Activated naive CD4-positive, alpha-beta T cell treated with anti-CD3 and anti-CD28 coated beads, Interleukin-2, amount 50 U/mL, for 16 hours (primary cell): Measurements from ENCODE around the gene ZC3H12A.

Source experiments
- DNase-seq: peaks from one replicate; pipeline ENCODE4 v3.0.0-alpha.2; 2020

The ZC3H12A gene

DNA sequence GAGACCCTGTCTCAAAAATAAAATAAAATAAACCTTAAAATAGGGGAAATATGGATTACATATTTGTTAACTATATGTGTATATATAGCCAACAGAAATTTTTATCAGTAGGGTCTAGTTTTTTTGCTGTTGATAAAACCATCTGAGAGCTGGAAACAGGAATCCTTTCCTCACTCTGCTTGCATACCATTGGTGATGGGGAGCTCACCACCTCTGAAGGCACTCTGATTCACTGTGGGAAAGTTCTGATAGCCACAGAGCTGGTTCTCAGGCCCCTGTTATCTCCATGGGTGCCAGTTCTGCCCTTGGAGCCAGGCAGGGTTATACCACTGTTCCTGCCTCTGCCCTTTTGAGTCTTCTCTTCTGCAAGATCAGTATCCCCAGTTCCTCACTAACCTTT is 17.8 kb upstream of the ZC3H12A start:
- no peak for DNase-seq

DNA sequence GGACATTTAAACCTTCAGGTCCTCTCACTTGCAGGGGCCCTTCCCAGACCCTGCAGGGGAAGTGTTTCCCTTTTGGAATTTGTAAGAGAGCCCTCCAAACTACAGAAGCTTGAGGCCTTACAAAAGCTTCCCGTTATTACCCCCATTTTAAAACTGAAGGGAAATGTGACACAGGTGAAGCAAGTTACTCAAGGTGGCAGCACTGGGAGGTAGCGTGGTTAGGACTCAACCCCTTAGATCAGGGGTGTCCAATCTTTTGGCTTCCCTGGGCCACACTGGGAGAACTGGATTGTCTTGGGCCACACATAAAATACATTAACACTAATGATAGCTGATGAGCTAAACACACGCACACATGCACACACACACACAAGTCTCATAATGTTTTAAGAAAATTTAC is 15.8 kb upstream of the ZC3H12A start:
- DNase-seq: no peak

DNA sequence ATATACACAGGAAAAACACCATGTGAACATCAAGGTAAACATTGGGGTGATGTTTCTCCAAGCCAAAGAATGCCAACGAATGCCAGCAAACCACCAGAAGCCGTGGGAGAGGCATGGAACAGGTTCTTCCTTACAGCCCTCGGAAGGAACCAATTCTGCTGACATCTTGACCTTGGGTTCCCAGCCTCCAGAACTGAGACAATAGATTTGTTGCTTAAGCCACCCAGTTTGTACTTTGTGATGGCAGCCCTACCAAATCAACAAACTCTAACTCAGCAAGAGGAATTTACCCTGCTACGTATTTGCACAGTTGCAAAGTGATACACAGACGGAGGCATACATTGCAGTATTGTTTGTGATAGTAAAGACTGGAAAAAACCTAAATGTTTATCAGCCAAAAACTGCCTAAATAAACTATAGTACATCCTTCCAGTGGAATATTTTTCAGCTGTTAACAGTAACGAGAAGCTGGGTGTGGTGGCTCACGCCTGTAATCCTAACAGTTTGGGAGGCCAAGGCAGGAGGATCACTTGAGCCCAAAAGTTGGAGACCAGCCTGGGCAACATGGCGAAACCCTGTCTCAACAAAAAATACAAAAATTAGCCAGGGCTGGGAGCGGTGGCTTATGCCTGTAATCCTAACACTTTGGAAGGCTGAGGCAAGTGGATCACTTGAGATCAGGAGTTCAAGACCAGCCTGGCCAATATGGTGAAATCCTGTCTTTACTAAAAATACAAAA is 12.5 kb upstream of the ZC3H12A start:
- no peak for DNase-seq

DNA sequence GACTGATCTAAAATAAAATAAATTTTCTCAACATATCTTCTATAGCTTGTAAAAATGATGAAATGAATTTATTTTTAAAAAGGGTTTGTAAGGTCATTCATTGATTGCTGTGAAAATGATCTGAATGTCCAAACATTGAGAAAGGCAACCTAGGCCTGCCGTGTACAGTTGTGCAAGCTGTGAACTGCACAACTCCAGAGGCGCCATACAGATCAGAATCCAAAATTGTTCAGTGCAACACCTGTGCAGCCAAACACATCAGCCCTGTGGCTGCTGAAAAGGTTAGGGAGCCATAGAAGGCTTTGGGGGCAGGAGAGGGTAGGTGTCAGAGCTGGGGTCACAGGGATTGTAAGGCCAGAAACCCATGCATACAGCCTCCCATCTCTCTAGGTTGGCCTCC is 9.9 kb upstream of the ZC3H12A start:
- DNase-seq: no peak

DNA sequence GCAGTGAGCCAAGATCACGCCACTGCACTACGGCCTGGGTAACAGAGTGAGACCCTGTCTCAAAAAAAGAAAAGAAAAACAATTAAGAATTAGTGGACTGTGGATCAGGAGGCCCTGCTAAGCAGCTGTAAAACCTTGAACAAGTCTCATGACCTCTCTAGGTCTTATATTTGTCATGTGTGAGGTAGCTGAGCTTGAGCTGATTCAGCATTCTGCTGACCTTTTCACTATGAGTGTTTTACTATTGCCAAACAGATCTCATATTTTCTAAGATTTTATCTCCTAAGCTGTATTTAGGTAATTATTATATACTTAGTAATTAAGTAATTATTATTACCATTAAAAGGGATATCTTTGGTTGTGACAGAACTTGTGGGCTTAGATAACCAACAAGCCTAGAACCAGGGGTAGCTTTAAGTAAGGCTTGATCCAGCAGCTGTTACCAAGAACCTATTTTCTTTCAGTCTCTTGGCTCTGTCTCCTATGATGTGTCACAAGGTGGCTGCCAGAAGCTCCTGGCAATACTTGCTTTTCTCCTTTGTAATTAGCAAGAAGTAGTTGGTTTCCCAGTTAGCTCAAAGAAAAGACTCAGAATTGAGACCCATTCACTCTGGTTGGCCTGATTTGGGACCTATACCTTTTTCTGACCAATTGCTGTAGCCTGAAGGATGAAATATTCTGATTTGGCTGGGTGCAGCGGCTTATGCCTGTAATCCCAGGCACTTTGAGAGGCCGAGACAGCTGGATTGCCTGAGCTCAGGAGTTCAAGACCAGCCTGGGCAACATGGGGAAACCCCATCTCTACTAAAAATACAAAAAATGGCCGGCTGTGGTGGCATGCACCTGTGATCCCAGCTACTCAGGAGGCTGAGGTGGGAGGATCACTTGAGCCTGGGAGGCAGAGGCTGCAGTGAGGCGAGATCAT is 8.5 kb upstream of the ZC3H12A start:
- no peak for DNase-seq

DNA sequence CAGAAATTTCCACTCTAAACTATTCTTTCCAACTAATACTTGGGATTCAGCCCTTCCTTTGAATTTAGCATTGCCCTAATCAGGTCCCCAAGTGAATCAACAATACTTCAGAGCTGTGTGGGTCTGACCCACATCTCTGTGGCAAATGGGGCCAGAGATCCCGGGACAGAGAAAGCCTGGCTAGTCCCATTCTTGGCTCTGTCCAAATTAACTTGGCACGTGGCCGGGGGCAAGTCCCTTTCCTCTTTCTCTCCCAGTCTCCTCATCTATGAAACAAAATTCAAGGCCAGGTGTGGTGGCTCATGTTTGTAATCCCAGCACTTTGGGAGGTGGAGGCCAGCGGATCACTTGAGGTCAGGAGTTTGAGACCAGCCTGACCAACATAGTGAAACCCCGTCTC is 6.3 kb upstream of the ZC3H12A start:
- no peak for DNase-seq

DNA sequence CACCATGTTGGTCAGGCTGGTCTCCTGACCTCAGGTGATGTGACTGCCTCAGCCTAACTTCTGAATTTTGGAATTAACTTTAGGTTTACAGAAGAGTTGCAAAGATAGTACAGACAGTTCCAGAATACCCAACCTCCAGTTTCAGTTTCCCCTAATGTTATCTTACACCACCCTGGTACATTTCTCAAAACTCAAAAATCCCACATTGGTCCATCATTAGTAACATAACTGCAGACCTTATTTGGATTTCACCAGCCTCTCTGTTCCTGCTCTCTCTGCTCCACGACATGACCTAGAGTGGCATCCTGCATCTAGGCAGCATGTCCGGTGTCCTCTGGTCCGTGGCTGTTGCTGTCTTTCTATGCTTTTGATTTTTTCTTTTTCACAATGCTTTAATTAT is 5.0 kb upstream of the ZC3H12A start:
- no peak for DNase-seq

DNA sequence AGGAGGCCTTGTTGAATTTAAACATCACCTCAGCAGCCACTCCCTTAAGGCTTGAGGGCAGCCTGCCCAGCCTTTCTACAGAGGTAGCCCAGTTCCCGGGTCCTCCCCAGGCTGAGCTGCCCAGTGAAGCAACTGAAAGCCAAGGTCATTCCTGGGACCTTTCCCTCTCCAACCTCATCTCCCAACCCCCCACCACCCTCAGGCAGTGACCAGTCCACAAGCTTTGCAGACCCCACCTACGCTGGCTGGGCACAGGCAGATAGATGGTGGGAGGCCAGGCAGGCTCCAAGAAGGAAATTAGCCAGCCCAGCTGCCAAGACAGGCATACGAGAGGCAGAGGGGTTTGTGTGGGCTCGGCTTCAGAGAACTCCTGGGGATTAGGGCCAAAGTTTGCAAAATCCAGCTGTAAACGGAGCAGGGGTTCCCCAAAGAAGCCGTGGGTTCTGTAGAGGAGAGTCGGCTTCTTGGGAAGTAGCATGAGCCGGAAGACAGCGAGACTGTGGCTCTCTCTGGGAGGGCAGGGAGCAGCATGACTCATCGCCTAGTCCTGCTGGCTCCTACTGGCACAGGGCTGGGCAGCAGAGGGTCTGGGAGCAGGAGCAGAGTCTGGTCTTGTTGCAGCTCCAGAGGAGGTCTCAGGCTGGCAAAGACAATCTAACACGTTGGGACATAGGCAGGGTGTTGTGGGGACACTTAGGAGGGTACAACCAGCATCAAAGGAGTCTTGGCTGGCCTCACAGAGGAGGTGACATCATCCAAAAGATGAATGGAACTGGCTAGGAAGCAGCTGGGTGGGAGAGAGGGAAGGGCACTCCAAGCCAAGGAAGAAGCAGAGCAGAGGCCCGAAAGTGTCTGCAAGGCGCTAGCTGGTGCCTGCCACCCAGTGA is 2.8 kb upstream of the ZC3H12A start:
- DNase-seq: no peak

DNA sequence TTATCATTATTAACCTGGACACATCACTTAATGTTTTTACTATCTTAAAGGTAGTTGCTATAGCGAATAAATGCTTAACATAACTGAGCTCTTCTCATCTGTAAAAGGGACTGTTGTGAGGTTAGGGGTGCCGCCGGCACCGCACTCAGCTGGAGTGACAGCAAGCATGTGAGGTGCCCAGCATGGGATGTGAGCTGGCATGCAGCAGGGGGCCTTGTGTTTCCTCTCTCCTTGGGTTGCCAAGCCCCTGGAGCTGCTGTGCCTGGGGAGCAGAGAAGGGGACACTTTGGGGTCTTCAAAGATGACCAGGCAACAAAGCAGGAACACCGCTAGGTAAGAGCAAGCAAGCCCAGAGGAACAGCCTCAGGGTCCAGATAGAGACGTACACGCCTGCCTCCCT is 2.1 kb upstream of the ZC3H12A start:
- DNase-seq: no peak

DNA sequence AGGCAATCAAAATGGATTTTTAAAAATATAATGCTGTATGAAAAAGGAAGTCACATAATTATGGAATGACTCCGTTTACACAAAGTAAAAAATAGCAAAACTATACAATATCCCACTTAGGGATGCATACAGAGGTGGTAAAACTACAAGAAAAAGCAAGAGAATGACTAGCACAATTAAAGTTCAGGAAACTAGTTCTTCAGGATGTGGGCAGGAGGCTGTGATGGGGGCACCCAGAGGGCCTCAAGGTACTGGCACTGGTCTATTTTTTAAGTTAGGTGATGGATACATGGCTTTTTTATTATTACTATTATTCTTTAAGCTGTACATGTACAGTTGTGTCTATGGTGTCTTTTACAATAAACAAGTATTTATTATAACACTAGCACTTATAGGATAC is 1.4 kb upstream of the ZC3H12A start:
- DNase-seq: no peak

DNA sequence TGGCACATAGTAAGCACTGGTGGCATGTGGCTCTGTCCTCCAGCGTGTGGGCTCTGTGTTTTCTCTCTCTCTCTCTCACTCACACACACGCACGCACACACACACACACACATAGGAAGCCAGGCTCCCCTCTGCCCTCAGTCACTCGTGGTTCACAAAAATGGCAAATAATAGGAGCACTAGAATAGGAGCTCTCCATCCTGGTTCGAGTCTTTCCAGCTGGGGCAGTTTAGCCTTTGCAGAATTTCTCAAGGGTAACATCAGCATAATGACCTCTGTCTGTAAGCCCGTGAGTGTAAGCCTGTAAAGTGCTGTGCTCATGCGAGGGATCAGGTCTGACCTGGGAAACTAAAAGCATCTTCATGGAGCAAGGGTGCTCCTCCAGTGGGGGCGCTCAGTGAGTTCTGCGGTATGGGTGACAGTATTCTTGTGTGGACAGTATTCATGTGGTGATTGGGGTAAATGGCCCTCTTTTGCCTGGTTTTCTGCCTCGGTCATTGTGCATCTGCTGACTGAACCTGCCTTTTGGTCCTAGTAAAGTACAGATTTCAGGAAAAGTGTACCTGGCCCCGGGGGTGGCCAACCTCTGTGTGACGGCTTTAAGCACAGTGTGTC is 842 bp upstream of the ZC3H12A start:
- DNase-seq: peak; percentile 57

DNA sequence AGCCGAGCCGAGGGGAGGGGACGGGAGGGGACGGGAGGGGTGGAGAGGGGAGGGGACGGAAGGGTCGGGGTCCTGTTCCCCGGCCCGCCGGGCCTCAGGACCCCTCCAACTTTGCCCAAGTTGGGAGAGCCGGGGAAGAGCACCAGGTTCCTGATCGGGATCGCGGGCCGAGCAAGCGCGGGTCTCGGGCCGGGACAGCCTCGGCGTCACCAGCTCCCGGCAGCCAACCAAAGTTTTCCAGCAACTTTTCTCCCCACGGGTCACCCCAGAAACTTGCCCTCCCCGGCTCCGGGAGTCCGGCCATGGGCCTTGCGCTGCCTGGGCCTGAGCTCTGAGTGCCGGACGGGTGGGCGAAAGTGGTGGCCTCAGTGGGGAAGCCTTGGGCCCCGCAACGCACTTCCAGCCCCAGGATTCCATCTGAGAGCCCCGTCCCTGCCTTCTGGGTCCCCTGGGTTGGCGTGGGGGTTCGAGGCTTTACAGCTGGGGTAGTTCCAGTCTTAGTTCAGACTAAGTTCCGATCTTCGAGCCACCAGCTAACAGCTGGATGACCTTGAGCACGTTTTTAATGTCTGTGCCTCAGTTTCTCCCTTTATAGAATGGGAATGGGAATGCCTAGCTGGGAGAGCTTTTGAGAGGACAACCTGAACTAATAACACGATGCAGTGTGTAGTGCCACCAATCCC is 458 bp downstream of the ZC3H12A start:
- DNase-seq: peak; percentile 29

DNA sequence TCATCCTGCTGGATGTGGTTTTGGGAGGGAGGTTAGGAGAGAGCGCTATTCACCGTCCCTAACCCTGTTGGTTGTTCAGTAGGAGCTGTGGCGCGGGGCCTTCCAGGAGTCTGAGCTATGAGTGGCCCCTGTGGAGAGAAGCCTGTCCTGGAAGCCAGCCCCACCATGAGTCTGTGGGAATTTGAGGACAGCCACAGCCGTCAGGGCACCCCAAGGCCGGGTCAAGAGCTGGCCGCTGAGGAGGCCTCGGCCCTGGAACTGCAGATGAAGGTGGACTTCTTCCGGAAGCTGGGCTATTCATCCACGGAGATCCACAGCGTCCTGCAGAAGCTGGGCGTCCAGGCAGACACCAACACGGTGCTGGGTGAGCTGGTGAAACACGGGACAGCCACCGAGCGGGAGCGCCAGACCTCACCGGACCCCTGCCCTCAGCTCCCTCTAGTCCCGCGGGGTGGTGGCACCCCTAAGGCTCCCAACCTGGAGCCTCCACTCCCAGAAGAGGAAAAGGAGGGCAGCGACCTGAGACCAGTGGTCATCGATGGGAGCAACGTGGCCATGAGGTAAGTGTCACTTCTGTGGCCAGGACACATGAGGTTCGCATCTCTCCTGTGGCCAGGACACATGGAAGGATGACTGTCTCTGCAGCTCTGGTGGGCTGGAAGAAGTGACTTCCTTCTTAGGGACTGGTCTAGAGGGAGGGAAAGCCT is 1.2 kb downstream of the ZC3H12A start:
- DNase-seq: no peak

DNA sequence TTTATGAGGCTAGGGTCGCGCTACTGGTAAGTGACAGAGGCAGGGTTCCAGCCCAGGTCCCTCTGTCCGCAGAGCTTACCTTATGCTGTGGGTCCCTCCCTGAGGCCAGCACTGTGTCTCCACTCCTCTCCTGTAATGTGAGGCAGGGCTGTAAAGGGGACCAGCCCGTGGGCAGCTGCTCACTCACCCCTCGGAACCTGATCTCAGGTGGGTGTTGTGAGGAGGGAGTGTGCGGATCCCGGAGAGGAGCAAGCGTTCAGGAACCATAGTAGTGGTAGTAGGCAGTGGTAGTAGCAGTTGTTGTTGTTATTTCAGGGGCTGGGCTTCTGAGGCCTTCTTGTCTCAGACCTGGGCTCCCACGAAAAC is 1.7 kb downstream of the ZC3H12A start:
- no peak for DNase-seq

DNA sequence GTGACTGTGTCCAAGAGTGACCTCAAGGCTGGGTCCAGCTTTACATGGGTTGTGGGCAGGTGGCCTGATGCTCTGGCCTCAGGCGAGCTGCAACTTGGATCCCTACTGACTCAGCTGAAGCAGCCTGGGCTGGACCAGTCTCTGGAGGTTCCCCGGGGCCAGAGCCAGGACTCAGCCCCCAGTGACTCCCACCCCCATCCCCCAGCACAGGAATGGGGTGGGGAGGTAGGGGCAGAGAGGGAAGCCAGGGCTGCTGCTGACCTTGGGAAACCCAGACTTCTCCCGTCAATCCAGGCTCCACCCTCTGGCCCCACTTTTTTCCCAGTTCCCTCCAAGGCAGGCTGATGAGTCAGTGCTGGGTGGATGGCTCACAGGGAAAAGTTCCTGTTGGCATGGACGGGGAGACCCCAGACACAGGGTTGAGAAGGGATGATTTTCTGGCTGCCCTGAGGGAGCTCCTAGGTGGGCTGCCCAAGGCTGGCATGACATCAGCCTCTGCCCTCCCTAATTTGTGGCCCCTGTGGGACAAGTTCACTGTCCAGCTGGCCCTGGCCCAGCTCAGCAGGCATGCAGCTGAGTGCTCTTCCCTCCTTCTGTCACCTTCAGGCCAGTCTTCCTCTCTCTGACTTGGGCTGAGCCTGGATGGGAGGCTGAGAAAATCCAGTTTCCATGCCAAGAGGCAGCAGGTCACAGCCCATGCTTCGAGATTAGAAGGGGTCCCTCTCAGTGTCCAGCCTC is 2.2 kb downstream of the ZC3H12A start:
- DNase-seq: no peak

DNA sequence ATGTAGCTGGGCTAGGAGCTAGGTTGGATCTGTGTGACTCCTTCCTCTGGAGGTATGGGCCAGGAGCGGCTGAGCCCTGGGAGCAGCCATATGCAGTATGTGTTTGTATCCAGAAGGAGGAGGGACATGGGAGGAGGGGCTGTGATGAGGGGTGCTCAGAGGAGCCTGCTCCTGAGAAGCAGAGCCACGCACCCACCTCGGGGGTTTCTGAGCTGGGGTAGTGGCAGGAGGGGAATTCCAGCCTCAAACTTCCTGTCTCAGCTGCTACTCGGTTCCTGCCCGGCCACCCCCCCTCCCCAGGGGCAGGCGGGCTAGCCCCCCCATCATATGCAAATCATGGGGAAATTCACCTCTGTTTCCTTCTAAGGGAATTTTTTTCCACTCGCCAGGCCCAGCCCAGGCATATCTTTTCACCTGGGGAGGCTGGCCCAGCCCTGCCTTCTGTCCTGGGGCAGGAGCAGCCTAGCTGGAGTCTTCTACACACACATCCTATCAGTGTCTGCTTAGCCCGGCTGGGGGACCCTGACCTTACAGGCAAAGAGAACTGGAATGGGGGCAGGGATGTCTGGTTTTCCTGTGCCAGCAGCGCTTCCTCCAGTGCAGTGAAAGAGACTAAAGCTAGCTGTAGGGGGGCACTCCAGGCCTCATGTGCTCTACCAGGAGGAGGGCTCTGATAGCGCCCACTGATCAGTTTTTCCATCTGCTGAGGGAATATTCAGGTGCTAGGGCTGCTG is 3.0 kb downstream of the ZC3H12A start:
- DNase-seq: peak; percentile 84

DNA sequence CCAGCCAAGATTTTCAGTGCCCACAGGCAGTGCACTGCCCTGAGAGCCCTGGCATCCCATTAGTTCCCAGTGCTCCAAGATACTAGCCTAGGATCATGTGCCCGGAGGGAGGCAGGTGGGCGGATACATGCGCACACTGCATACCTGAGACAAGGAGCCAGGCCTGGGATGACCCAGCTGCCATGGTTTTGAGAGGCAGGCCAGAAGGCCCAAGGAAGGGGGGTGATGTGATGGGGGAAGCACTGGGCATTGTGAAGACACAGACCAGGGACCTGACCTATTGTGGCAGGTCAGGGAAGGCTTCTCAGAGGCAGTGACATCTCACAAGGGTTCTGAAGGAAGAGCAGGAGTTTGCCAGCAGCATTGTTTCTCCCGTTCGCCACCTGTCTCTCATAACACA is 3.6 kb downstream of the ZC3H12A start:
- peak; percentile 16 for DNase-seq

DNA sequence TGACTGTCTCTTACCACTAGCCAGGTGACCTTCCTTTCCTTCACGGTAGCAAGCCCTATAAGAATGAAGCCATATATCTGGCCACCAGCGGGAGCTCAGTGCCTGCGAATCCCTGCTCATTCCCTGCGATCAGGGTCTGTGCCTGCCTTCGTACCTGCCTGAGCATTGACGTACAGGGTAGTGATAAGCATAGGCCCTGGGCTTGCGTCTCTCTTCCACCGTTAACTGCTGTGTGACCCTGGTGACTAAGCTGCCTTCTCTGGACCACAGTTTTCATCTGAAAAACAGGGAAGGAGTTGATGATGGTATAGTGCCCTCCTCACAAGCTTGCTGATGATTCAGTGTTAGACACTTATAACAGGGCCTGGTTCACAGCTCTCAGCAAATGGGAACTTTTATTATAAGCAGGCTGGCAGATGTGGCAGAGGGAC is 4.1 kb downstream of the ZC3H12A start:
- DNase-seq: peak; percentile 51

DNA sequence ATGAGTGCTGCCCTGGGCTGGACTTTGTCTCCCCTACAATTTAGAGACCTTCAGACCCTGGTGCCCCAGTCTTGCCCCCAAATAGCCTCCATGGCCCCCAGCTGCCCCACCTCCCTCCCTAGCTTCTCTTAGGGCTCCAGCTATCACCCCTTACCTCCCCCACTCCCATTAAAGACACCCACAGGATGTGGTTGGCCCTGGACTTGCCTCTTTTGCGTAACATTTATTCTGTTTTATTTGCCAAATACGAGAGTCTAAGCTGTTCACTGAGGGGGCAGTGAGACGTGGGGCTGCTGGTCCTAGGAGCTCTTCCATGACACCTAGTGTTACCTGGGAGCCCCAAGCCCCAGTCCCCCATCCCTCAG is 4.5 kb downstream of the ZC3H12A start:
- DNase-seq: peak; percentile 24
